Heart left ventricle (tissue), 16 donors: ENCODE results near the gene SF3A2. TPM values are rescaled to one million over a fixed set of nuclear protein-coding genes. Genes with fewer than 3 reads are reported as not detected.
A peak's percentile ranks its signal among the peaks of the same experiment; 100 is the strongest.

Source experiments
- ATAC-seq, 4 donors: fragments of 200-7000 bp; cut with Tn5 transposase; one replicate each; pipeline ENCODE4 v1.9.1; 2020 to 2022; ENCODE audit warnings: moderate library complexity in 4 of 4, mild to moderate bottlenecking in 3 of 4, moderate number of reproducible peaks in 1 of 4
- DNase-seq, 5 donors: peaks; one replicate each; pipeline ENCODE4 v3.0.0-alpha.2; 2020
- H3K27ac ChIP-seq, 12 donors: fragments of 200-600 bp; sonication (generic) in 4 of 12; one replicate each; pipeline versions ENCODE4 v1.5.0 to v1.8.0; 2016 to 2022; ENCODE audit warnings: mild to moderate bottlenecking in 2 of 12
- H3K27me3 ChIP-seq, 9 donors: fragments of 200-600 bp; sonication (generic) in 2 of 9; one replicate each; pipeline versions ENCODE4 v1.5.1 to v1.8.0; 2016 to 2022; ENCODE audit warnings: mild to moderate bottlenecking in 3 of 9
- H3K36me3 ChIP-seq, 9 donors: fragments of 200-600 bp; sonication (generic) in 2 of 9; one replicate each; pipeline versions ENCODE4 v1.5.0 to v1.8.0; 2018 to 2022; ENCODE audit warnings: mild to moderate bottlenecking in 2 of 9
- H3K4me1 ChIP-seq, 12 donors: fragments of 200-600 bp; sonication (generic) in 4 of 12; one replicate each; pipeline versions ENCODE4 v1.5.0 to v1.8.0; 2016 to 2022; ENCODE audit warnings: mild to moderate bottlenecking in 3 of 12
- H3K4me3 ChIP-seq, 12 donors: fragments of 200-600 bp; sonication (generic) in 4 of 12; one replicate each; pipeline versions ENCODE4 v1.5.0 to v1.8.0; 2017 to 2022; ENCODE audit warnings: mild to moderate bottlenecking in 9 of 12, moderate library complexity in 4 of 12
- H3K9me3 ChIP-seq, 12 donors: fragments of 200-600 bp; sonication (generic) in 4 of 12; one replicate each; pipeline versions ENCODE4 v1.5.0 to v1.8.0; 2016 to 2022; ENCODE audit warnings: mild to moderate bottlenecking in 1 of 12
- POLR2A ChIP-seq, 2 donors: fragments of 450-650 bp; IDR thresholded peaks; one replicate each; pipeline ENCODE4 v1.6.1; 2017; ENCODE audit warnings: antibody characterized with exemption in 2 of 2, mild to moderate bottlenecking in 2 of 2, moderate library complexity in 2 of 2
- WGBS, 4 donors: extraction: QIAGEN DNeasy Blood & Tissue Kit in 2 of 4; methylation state at CpG; one replicate each; pipeline versions ENCODE4 v1.1.5 to v1.1.7; 2013 to 2018; 5-methylcytosine and 5-hydroxymethylcytosine counted together
- intact Hi-C, 10 donors: fragments of 100-400 bp; cut with DNase I; formaldehyde crosslinking; loops; one replicate each; pipeline versions ENCODE4 v1.11.1 to v1.14.2; 2022
- polyA plus RNA-seq, 2 donors: library from polyadenylated mRNA; stranded (reverse); fragments of 200-250 nt; gene quantifications; one replicate each; pipeline ENCODE4 v1.2.3, GENCODE V29; 2013
- total RNA-seq, 9 donors: library from RNA; depleted of rRNA in 2 of 9; stranded (reverse); fragments of >200 nt in 2 of 9; fragmentation: NEBNext Ultra II Directional in 3 of 9; extraction: Animal tissue kit (Norgen Biotek cat#: 25700) in 3 of 9; gene quantifications; one replicate each; pipeline versions ENCODE4 v1.1.0 to v1.2.4, GENCODE V29; 2016 to 2023
- TF ChIP-seq, protein P1 (sequence below), 12 donors: fragments of 200-600 bp; sonication (generic) in 4 of 12; IDR thresholded peaks; one replicate each; pipeline versions ENCODE4 v1.5.0 to v1.8.0; 2018 to 2022; ENCODE audit warnings: antibody characterized with exemption in 12 of 12, mild to moderate bottlenecking in 5 of 12
- donor health status: ischemic (EF 13 %, LVEDD 7.1; RV severe dilation, severe dysfunction).
- donor health status: healthy with polysubstance abuse.
- donor health status: DM: no; HTN: yes; CAD: no.
- donor health status: DM: no; HTN: no; CAD: no.
- donor health status: ischemic (EF 25% LVEDD 6.9; RV normal size, moderate dysfunction).
- donor health status: ischemic (EF 25% LVEDD 5.7; RV mildly dilated, moderate dysfunction).
- donor health status: healthy.
- donor health status: DM: yes; HTN: yes; CAD: no.
- donor health status: ischemic (EF 35%, LVEDD 5.7; RV mildly dilated, moderate dysfunction).
- donor health status: nonischemic (EF 11% LVEDD 7.7; RV severe dilation, severe dysfunction).
- donor health status: DM: yes; HTN: yes; CAD: no.
- donor health status: PGD.
- donor health status: ischemic (EF 29% LVEDD 5.4; RV normal size, mild dysfunction).
- donor health status: nonischemic (EF 23%, LVEDD 6.1; RV moderate dilation, normal function).

SF3A2 gene
- total and polyA plus RNA-seq, 11 donors = 19.2 to 43.9 (median 28.6) TPM

DNA sequence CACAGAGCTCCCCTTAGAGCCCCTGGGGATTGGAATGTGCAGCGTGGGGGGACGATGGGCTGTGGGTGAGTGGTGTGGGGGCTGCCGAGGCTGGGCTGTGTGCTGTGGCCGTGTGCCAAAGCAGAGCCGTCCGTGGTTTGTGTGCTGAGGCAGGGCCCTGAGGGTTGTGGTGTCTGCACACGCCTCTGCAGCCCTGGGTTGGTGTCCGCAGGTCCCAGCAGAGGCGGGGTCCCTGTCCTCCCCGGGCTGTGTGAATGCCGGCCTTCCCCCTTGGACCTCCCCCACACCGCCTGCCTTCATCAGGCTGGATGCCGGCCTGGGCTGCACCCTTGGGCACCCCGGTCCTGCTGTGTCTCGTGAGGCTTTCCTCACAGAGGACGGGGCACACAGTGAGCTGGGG is 46.7 kb upstream of the SF3A2 start:
- WGBS, 4 donors = 68 to 88% (median 81%) methylated on average over 14 to 16 of the region's 16 CpGs
- H3K4me1 ChIP-seq = peaks cover 5 to 54% (median 40%) of the 10 kb centered on the region in 12 donors
- H3K27me3 ChIP-seq = no peaks in the 10 kb centered on the region
- DNase-seq (no peak), ATAC-seq (no peak)
- intact Hi-C loops = loop anchor here in 1 of 10 donors (5.0 kb wide), 1 partner anchor 37 kb away; no protein-coding TSS in a partner anchor
- TF ChIP-seq POLR2A (IDR thresholded peaks at IDR 0.05) = no peak
- TF ChIP-seq, protein P1, sequence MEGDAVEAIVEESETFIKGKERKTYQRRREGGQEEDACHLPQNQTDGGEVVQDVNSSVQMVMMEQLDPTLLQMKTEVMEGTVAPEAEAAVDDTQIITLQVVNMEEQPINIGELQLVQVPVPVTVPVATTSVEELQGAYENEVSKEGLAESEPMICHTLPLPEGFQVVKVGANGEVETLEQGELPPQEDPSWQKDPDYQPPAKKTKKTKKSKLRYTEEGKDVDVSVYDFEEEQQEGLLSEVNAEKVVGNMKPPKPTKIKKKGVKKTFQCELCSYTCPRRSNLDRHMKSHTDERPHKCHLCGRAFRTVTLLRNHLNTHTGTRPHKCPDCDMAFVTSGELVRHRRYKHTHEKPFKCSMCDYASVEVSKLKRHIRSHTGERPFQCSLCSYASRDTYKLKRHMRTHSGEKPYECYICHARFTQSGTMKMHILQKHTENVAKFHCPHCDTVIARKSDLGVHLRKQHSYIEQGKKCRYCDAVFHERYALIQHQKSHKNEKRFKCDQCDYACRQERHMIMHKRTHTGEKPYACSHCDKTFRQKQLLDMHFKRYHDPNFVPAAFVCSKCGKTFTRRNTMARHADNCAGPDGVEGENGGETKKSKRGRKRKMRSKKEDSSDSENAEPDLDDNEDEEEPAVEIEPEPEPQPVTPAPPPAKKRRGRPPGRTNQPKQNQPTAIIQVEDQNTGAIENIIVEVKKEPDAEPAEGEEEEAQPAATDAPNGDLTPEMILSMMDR (IDR thresholded peaks at IDR 0.05) = no peak
- no peaks in the 10 kb centered on the region for H3K9me3 ChIP-seq
- peaks cover 0 to 75% (median 40%) of the 10 kb centered on the region in 9 donors for H3K36me3 ChIP-seq
- H3K27ac ChIP-seq = peak overlapping the region in 1 of 12 donors; percentile 25
- H3K4me3 ChIP-seq = no peak overlapping the region

DNA sequence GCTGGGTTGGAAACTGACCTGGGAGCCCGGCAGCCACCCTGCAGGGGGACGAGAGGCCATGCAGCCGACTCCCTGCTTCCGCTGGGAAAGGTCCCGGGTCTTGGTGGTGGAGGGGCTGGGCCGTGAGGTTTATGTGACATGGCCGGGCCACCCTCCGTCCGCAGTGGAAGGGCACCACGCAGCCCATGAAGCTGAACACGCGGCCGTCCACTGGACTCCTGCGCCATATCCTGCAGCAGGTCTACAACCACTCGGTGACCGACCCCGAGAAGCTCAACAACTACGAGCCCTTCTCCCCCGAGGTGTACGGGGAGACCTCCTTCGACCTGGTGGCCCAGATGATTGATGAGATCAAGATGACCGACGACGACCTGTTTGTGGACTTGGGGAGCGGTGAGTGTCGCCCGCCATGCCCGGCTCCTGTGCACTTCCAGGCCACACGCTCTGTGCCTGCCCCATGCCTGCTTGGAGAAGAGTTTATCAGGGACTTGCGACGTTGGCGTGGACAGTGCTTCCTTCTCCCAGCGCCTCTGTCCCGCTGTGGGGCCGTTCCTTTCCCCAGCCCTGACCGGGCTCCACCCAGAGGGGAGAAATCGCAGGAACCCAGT is 45.7 kb upstream of the SF3A2 start:
- peaks cover 0 to 86% (median 47%) of the 10 kb centered on the region in 9 donors for H3K36me3 ChIP-seq
- WGBS, 4 donors = 92 to 95% (median 93%) methylated on average over 19 to 37 of the region's 37 CpGs
- no peak for DNase-seq
- H3K27me3 ChIP-seq = no peaks in the 10 kb centered on the region
- no peaks in the 10 kb centered on the region for H3K9me3 ChIP-seq
- H3K4me3 ChIP-seq = no peak overlapping the region
- intact Hi-C loops = loop anchor here in 1 of 10 donors (5.0 kb wide), 1 partner anchor 36 kb away; no protein-coding TSS in a partner anchor
- no peak overlapping the region for H3K27ac ChIP-seq
- peaks cover 5 to 44% (median 30%) of the 10 kb centered on the region in 12 donors for H3K4me1 ChIP-seq
- ATAC-seq = no peak
- TF ChIP-seq POLR2A (IDR thresholded peaks at IDR 0.05) = no peak
- TF ChIP-seq, protein P1 (IDR thresholded peaks at IDR 0.05) = no peak

- ATAC-seq = no peak
- H3K27me3 ChIP-seq = no peaks in the 10 kb centered on the region
- intact Hi-C loops = loop anchor here in 1 of 10 donors (5.0 kb wide), 1 partner anchor 36 kb away; no protein-coding TSS in a partner anchor
- H3K27ac ChIP-seq = no peak overlapping the region
- H3K36me3 ChIP-seq = peaks cover 0 to 90% (median 50%) of the 10 kb centered on the region in 9 donors
- no peak for TF ChIP-seq POLR2A (IDR thresholded peaks at IDR 0.05)
- TF ChIP-seq, protein P1 (IDR thresholded peaks at IDR 0.05) = no peak
- DNase-seq = no peak
- no peak overlapping the region for H3K4me3 ChIP-seq
- H3K4me1 ChIP-seq = peaks cover 5 to 37% (median 23%) of the 10 kb centered on the region in 12 donors
- H3K9me3 ChIP-seq = no peaks in the 10 kb centered on the region
- WGBS, 4 donors = 89 to 95% (median 93%) methylated on average over 17 to 32 of the region's 32 CpGs
Measured at GRCh38 chr19:2191456-2192310, 44.9 kb upstream of the SF3A2 start.

DNA sequence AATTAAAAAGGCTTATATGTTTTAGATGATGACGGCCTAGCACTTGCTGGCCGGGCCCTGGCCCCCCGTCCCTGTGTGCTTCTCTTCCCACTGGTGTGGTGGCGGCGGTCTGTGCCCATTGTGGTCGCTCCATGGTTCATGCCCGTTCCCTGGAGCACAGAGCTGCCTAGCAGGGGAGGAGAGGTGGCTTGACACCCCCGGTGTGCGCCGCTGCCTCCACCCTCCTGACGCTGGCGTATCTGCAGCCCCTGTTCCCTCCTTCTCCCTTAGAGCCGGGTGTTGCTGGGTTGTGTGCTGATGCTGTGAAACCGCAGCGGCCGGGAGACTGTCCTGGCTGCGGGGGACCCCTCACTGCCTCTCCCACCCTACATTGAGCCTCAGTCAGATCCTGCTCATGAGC is 43.8 kb upstream of the SF3A2 start:
- DNase-seq (no peak), ATAC-seq (no peak)
- 96 to 99% (median 97%) methylated on average over 17 of the region's 17 CpGs for WGBS, 4 donors
- peaks cover 0 to 91% (median 50%) of the 10 kb centered on the region in 9 donors for H3K36me3 ChIP-seq
- peaks cover 0 to 27% (median 14%) of the 10 kb centered on the region in 12 donors for H3K4me1 ChIP-seq
- intact Hi-C loops = loop anchor here in 1 of 10 donors (5.0 kb wide), 1 partner anchor 34 kb away; no protein-coding TSS in a partner anchor
- no peak for TF ChIP-seq POLR2A (IDR thresholded peaks at IDR 0.05)
- TF ChIP-seq, protein P1 (IDR thresholded peaks at IDR 0.05) = no peak
- H3K27ac ChIP-seq = no peak overlapping the region
- no peaks in the 10 kb centered on the region for H3K27me3 ChIP-seq
- H3K4me3 ChIP-seq = no peak overlapping the region
- H3K9me3 ChIP-seq = no peaks in the 10 kb centered on the region
